H1 (cell line): ENCODE measurements around the gene SYT2. TPM values are rescaled to one million over a fixed set of nuclear protein-coding genes. Genes with fewer than 3 reads are reported as not detected.

Source experiments
- polyA plus RNA-seq, 7 experiments: library from polyadenylated mRNA; depleted of rRNA in 3 of 7; stranded (reverse) in 5 of 7; unstranded in 2 of 7; fragments of >200 nt in 5 of 7; fragments of 200-250 nt in 2 of 7; gene quantifications; 1 replicate in 5 of 7; 2 replicates in 1 of 7; 4 replicates in 1 of 7; pipeline versions ENCODE4 v1.2.1 to v1.2.3, GENCODE V29; 2011 to 2013; ENCODE audit warnings: missing spikeins in 2 of 7, mixed read lengths in 2 of 7
- total RNA-seq: library from RNA; stranded (reverse); fragmentation: NEBNext Ultra II Directional; extraction: Animal tissue kit (Norgen Biotek cat#: 25700); gene quantifications from 2 replicates; pipeline ENCODE4 v1.2.1, GENCODE V29; 2021

Gene SYT2
- total and polyA plus RNA-seq, 2 of the 8 experiments (the other 6 are each of a cell fraction or from before 2014, with no cell fraction given), result 2.8 to 11.0 TPM

Other genes starting within 250 kb of the SYT2 start
- 210 and 221 TPM in 2 replicates for gene KDM5B, start 98.0 kb upstream of the SYT2 start, total RNA-seq
- gene KDM5B, start 98.0 kb upstream of the SYT2 start, polyA plus RNA-seq (2011; rRNA removed), result 55.1 and 73.3 TPM in 2 replicates
- gene PCAT6, start 100.5 kb upstream of the SYT2 start, total RNA-seq, result 4.6 and 6.4 TPM in 2 replicates
- gene PCAT6, start 100.5 kb upstream of the SYT2 start, polyA plus RNA-seq (2011; rRNA removed), result 14.7 and 27.5 TPM in 2 replicates
- gene RABIF, start 178.7 kb upstream of the SYT2 start, total RNA-seq, result 5.6 and 6.5 TPM in 2 replicates
- 5.1 and 6.9 TPM in 2 replicates for gene RABIF, start 178.7 kb upstream of the SYT2 start, polyA plus RNA-seq (2011; rRNA removed)
- gene KLHL12, start 216.8 kb upstream of the SYT2 start, total RNA-seq, result 29.9 and 33.3 TPM in 2 replicates
- 22.3 and 27.2 TPM in 2 replicates for gene KLHL12, start 216.8 kb upstream of the SYT2 start, polyA plus RNA-seq (2011; rRNA removed)
- gene ADIPOR1, start 247.9 kb upstream of the SYT2 start, total RNA-seq, result 69.2 and 69.8 TPM in 2 replicates
- 92.0 and 118 TPM in 2 replicates for gene ADIPOR1, start 247.9 kb upstream of the SYT2 start, polyA plus RNA-seq (2011; rRNA removed)